ENCODE measurements around the gene SOHLH1.

Gene SOHLH1

GRCh38 chr9:135729480-135729879 is 30.2 kb upstream of the SOHLH1 start:
- no peak for DNase-seq (ENCODE audit: low spot score)

DNA sequence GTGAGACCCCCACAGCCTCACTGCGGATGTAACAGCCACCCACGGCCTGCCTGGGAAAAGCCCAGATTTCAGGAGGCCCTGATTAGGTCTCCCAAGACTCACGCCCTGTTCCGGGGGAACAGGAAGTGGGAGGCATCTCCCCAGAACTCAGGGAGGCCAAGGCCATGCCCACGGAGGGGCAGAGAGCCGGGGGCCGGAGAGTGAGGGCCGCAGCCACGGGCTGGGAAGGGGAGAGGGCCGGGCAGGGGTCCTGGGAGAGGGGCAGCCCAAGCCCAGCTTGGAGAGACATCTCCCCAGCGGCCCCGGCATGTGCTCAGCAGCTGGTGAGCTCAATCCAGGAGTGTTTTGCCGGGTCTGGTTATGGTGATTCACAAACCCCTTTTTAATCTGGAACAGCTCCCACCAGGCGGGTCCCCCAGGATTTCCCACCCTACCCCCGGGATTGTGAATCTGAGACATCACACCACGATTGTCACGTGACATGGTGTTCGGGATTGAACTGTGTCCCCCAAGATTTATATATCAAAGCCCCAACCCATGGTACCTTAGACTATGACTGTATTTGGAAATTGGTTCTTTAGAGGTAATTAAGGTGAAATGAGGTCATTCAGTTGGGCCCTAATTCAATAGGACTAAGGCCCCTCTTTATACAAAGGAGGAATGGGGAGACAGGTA is 29.3 kb upstream of the SOHLH1 start:
- no peak for DNase-seq (ENCODE audit: low spot score)

- DNase-seq (ENCODE audit: low spot score), result no peak
Observed at GRCh38 chr9:135727257-135727875, 28.1 kb upstream of the SOHLH1 start.

- DNase-seq (ENCODE audit: low spot score), result no peak
Observed at GRCh38 chr9:135726138-135726853, 27.0 kb upstream of the SOHLH1 start.

GRCh38 chr9:135724186-135724787 is 25.0 kb upstream of the SOHLH1 start:
- no peak for DNase-seq (ENCODE audit: low spot score)

GRCh38 chr9:135722365-135722764 is 23.1 kb upstream of the SOHLH1 start:
- no peak for DNase-seq (ENCODE audit: low spot score)

DNA sequence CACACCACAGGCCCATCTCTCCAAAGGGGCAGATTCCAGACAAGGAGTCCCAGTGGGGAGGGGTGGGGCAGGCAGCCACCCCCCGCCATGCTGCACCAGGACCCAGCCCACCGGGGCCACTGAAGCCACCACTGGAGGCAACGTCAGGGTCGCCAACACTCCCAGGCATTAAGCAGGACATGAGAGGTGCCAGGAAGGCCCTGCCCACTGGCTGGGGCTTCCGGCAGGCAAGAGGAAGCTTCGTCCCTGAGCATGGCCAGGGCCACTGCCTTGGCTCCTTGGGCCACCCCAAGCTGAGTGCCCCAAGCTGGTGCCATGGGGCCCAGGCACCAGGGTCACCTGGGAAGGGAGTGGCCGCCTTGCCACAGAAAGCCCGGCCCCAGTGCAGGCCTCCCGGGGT is 20.2 kb upstream of the SOHLH1 start:
- no peak for DNase-seq (ENCODE audit: low spot score)

GRCh38 chr9:135718616-135719015 is 19.3 kb upstream of the SOHLH1 start:
- peak; percentile 81 for DNase-seq (ENCODE audit: low spot score)

GRCh38 chr9:135717410-135717809 is 18.1 kb upstream of the SOHLH1 start:
- no peak for DNase-seq (ENCODE audit: low spot score)

- no peak for DNase-seq (ENCODE audit: low spot score)
Observed at GRCh38 chr9:135716045-135716444, 16.8 kb upstream of the SOHLH1 start.

- no peak for DNase-seq (ENCODE audit: low spot score)
Observed at GRCh38 chr9:135715056-135715595, 15.8 kb upstream of the SOHLH1 start.

DNA sequence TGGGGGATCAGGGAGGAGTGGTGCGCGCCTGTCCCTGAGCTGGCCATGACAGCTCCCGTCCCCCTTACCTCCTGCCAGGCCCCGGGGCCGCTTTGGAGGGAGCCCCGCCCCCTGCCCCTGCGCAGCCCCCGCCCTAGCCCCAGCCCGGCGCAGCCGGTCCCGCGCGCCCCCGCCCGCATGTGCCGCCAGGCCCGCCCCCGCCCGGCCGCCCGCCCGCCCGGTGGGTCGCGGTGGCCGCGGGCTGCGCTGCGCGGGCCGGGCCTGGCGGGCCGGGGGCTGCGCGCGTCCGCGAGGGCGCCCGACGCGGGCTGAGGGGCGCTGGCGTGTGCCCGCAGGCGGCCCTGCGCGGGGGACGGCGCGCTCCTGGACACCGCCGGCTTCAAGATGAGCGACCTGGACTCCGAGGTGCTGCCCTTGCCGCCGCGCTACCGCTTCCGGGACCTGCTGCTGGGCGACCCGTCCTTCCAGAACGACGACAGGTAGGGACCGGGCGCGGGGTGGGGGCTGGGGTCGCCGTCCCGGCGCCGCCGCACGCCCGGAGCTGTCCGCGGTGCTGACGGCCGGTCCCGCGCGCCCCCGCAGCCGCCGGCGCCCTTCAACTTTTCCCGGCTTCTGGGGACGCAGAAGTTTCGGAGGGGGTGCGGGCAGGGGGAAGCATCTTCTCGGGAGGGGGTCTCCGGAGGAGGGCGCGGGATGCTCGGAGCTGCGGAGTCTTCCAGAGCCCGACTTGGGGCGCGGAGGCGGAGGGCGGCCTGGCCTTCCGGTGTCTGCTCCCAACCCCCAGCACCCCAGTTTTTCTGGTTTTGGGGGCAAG is 15.2 kb upstream of the SOHLH1 start:
- DNase-seq (ENCODE audit: low spot score), result no peak

DNA sequence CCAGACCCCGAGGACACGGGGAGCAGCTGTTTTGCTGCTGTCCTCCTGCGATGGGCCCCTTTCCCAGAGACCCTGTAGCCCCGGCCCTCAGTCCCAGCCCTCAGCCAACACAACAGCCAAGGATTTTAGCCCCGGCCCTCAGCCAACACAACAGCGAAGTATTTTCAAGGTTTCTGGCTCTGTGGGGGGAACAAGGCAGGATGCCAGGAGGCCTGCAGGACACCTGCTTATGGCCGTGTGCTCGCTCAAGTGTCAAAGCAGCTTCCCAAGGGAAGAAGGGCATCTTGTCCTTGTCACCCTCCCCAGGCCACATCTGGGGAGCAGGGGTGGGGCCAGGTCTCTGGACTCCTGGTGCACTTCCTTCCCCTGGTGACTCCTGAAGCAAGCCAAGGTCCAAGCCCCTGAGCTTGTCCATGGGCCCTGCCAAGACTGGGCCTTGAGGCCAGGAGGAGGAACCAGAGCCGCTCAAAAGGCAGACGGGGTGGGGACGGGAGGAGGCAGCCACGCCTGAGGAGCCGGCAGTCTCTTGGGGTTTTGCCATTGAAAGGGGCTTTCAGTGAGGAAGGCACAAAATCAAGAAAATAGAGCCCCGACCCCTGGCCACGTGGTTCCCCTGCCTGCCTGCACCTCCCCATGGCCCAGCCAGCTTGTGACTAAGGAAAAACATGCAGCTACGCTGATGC is 13.5 kb upstream of the SOHLH1 start:
- DNase-seq (ENCODE audit: low spot score), result no peak

DNA sequence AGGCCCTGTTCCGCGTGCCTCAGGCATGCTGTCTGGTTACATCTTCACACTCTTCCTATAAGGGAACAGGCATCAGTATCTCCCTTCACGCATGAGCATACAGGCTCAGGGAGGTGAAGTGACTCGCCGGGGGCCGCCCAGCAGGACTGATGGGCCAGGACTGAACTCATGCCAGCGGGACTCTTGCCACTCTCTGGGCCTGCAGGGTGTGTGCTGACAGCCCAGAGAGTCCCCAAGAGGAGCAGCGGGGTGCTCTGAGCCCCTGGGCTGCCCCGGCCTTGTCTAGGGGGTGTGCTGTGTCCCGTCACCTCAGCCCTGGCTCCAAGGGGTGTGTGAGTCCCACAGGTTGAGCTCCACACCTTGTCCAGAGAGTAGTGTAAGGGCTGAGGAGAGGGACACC is 12.6 kb upstream of the SOHLH1 start:
- DNase-seq (ENCODE audit: low spot score), result no peak

GRCh38 chr9:135711391-135711790 is 12.1 kb upstream of the SOHLH1 start:
- no peak for DNase-seq (ENCODE audit: low spot score)

GRCh38 chr9:135708164-135708563 is 8.9 kb upstream of the SOHLH1 start:
- DNase-seq (ENCODE audit: low spot score), result no peak

- DNase-seq (ENCODE audit: low spot score), result no peak
Observed at GRCh38 chr9:135707252-135708138, 8.2 kb upstream of the SOHLH1 start.

GRCh38 chr9:135706288-135706687 is 7.0 kb upstream of the SOHLH1 start:
- no peak for DNase-seq (ENCODE audit: low spot score)

DNA sequence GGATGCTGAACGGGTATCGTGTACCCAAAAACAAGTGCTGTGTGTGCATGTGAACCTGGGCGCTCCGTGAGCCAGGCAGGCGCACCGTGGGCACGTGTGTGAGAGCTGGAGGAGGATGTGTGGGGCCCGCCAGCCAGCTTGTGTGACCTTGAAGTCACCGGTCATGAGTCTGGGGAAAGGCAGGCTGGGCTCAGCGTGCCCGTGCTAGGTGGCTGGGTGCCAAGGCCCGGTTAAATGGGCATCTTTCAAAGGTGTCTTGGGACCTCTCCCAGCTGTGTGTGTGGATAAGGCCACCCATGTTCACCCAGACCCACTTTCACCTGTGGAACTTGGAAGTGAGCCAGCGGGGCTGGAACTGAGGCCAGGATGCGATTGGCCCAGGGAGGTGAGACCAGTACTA is 6.1 kb upstream of the SOHLH1 start:
- no peak for DNase-seq (ENCODE audit: low spot score)

GRCh38 chr9:135704483-135704882 is 5.2 kb upstream of the SOHLH1 start:
- DNase-seq (ENCODE audit: low spot score), result no peak
